B cell (primary cell): Measurements from ENCODE around the gene FRMD3. TPM values are rescaled to one million over a fixed set of nuclear protein-coding genes. Genes with fewer than 3 reads are reported as not detected.

Source experiments
- ATAC-seq: fragments of 200-7000 bp; cut with Tn5 transposase; one replicate; pipeline ENCODE4 v1.10.0; 2021; ENCODE audit warnings: low read depth, mild to moderate bottlenecking, moderate number of reproducible peaks, moderate library complexity
- CTCF ChIA-PET: fragments of 350-600 bp; sonication (Branson Sonifier 250); formaldehyde crosslinking; loops from one replicate; lab custom pipeline; 2021; ENCODE audit warnings: antibody characterized with exemption, inconsistent platforms; lab: Charles Lee
- POLR2A ChIA-PET: fragments of 350-600 bp; sonication (Branson Sonifier 250); formaldehyde crosslinking; loops from one replicate; lab custom pipeline; 2021; ENCODE audit warnings: antibody characterized with exemption; lab: Charles Lee
- DNase-seq: peaks from one replicate; pipeline ENCODE4 v3.0.0; 2013
- H2AFZ ChIP-seq: 2 replicates; pipeline ENCODE4 v1.6.1; 2012; ENCODE audit warnings: mild to moderate bottlenecking, low read depth, low read length; ENCODE audit not compliant: insufficient read depth, poor library complexity, severe bottlenecking
- H3K27ac ChIP-seq, 2 donors: 1 replicate in 1 of 2; 2 replicates in 1 of 2; pipeline ENCODE4 v1.5.1; 2012 to 2013; ENCODE audit warnings: low read length in 2 of 2, mild to moderate bottlenecking in 2 of 2, moderate library complexity in 1 of 2
- H3K27me3 ChIP-seq, 4 experiments: fragments of 200-600 bp in 1 of 4; sonication (generic) in 1 of 4; replicated peaks in 1 of 4; 1 replicate in 2 of 4; 2 replicates in 2 of 4; pipeline versions ENCODE4 v1.6.1 to v1.7.0; 2013 to 2016; ENCODE audit warnings: low read length in 3 of 4, mild to moderate bottlenecking in 2 of 4, mixed read lengths in 1 of 4, moderate library complexity in 1 of 4; ENCODE audit not compliant: insufficient read depth in 4 of 4, control insufficient read depth in 3 of 4; ENCODE audit errors: control extremely low read depth in 1 of 4
- H3K36me3 ChIP-seq, 2 experiments: replicated peaks in 1 of 2; 1 replicate in 1 of 2; 2 replicates in 1 of 2; pipeline versions ENCODE4 v1.6.1 to v1.7.1; 2013; ENCODE audit warnings: low read length in 1 of 2; ENCODE audit not compliant: insufficient read depth in 2 of 2, control insufficient read depth in 1 of 2; ENCODE audit errors: control extremely low read depth in 1 of 2, extremely low read depth in 1 of 2
- H3K4me1 ChIP-seq, 2 donors: fragments of 200-600 bp in 1 of 2; sonication (generic) in 1 of 2; 1 replicate in 1 of 2; 2 replicates in 1 of 2; pipeline versions ENCODE4 v1.5.1 to v1.6.1; 2013 to 2017; ENCODE audit warnings: low read length in 2 of 2; ENCODE audit not compliant: control insufficient read depth in 2 of 2, insufficient read depth in 2 of 2
- H3K4me2 ChIP-seq: replicated peaks from 2 replicates; pipeline ENCODE3; 2012; ENCODE audit warnings: mild to moderate bottlenecking, low read depth, low read length; ENCODE audit not compliant: poor library complexity, severe bottlenecking
- H3K4me3 ChIP-seq, 5 experiments: fragments of 200-600 bp in 1 of 5; sonication (generic) in 1 of 5; 1 replicate in 3 of 5; 2 replicates in 2 of 5; pipeline versions ENCODE4 v1.5.1 to v1.7.0; 2011 to 2016; ENCODE audit warnings: low read length in 4 of 5, mild to moderate bottlenecking in 4 of 5, low read depth in 2 of 5, control low read depth in 1 of 5, moderate library complexity in 1 of 5; ENCODE audit not compliant: insufficient read depth in 1 of 5; ENCODE audit errors: control extremely low read depth in 1 of 5, extremely low read depth in 1 of 5
- H3K79me2 ChIP-seq: fragments of 200-600 bp; sonication (generic); one replicate; pipeline ENCODE4 v1.6.0; 2016; ENCODE audit warnings: low read length; ENCODE audit not compliant: control insufficient read depth, insufficient read depth
- H3K9ac ChIP-seq: fragments of 200-600 bp; sonication (generic); 2 replicates; pipeline ENCODE4 v1.6.1; 2017; ENCODE audit warnings: mild to moderate bottlenecking, low read length, moderate library complexity
- H3K9me3 ChIP-seq, 3 donors: one replicate each; pipeline versions ENCODE4 v1.6.1 to v1.7.1; 2013; ENCODE audit warnings: low read length in 2 of 3; ENCODE audit not compliant: control insufficient read depth in 2 of 3, insufficient read depth in 1 of 3; ENCODE audit errors: control extremely low read depth in 1 of 3
- H4K20me1 ChIP-seq: 2 replicates; pipeline ENCODE4 v1.6.0; 2012; ENCODE audit warnings: mild to moderate bottlenecking, low read length; ENCODE audit not compliant: insufficient read depth, control insufficient read depth, poor library complexity, severe bottlenecking
- H3K27ac Mint-ChIP-seq: one replicate; pipeline ENCODE4 v1.8.0; 2021; ENCODE audit warnings: mixed read lengths
- H3K27me3 Mint-ChIP-seq: one replicate; pipeline ENCODE4 v1.8.0; 2021; ENCODE audit warnings: mixed read lengths
- H3K4me1 Mint-ChIP-seq: one replicate; pipeline ENCODE4 v1.8.0; 2021; ENCODE audit warnings: mixed read lengths
- H3K4me3 Mint-ChIP-seq: one replicate; pipeline ENCODE4 v1.8.0; 2021; ENCODE audit warnings: mixed read lengths
- H3K9me3 Mint-ChIP-seq: one replicate; pipeline ENCODE4 v1.8.0; 2022; ENCODE audit warnings: mixed read lengths; ENCODE audit not compliant: insufficient read depth
- EZH2 ChIP-seq: IDR thresholded peaks from 2 replicates; pipeline ENCODE4 v1.6.1; 2012; ENCODE audit warnings: borderline replicate concordance, low read depth, mild to moderate bottlenecking, moderate library complexity, low read length; ENCODE audit not compliant: insufficient read depth, poor library complexity, severe bottlenecking
- WGBS: methylation state at CpG from one replicate; pipeline ENCODE4 v1.1.5; 2013; ENCODE audit warnings: missing lambda C conversion rate; ENCODE audit not compliant: insufficient coverage; 5-methylcytosine and 5-hydroxymethylcytosine counted together
- intact Hi-C: fragments of 100-400 bp; cut with micrococcal nuclease; formaldehyde crosslinking; loops from one replicate; pipeline ENCODE4 v1.10.0; 2022
- polyA plus RNA-seq: library from polyadenylated mRNA; depleted of rRNA; stranded (reverse); fragments of >200 nt; gene quantifications from 2 replicates; pipeline ENCODE4 v1.2.3, GENCODE V29; 2012
- total RNA-seq, 2 donors: library from RNA; stranded (reverse); fragments of 120-200 nt in 1 of 2; gene quantifications; 1 replicate in 1 of 2; 2 replicates in 1 of 2; pipeline versions ENCODE4 v1.2.3 to v1.2.4, GENCODE V29; 2013 to 2022
- TF ChIP-seq, protein P1 (sequence below): fragments of 200-600 bp; IDR thresholded peaks from one replicate; pipeline ENCODE4 v1.8.0; 2022; ENCODE audit warnings: antibody characterized with exemption, mild to moderate bottlenecking

The FRMD3 gene
- total and polyA plus RNA-seq, 2 donors (not counting 1 experiment from before 2014, with no cell fraction given): 0.37 to 0.49 TPM

DNA sequence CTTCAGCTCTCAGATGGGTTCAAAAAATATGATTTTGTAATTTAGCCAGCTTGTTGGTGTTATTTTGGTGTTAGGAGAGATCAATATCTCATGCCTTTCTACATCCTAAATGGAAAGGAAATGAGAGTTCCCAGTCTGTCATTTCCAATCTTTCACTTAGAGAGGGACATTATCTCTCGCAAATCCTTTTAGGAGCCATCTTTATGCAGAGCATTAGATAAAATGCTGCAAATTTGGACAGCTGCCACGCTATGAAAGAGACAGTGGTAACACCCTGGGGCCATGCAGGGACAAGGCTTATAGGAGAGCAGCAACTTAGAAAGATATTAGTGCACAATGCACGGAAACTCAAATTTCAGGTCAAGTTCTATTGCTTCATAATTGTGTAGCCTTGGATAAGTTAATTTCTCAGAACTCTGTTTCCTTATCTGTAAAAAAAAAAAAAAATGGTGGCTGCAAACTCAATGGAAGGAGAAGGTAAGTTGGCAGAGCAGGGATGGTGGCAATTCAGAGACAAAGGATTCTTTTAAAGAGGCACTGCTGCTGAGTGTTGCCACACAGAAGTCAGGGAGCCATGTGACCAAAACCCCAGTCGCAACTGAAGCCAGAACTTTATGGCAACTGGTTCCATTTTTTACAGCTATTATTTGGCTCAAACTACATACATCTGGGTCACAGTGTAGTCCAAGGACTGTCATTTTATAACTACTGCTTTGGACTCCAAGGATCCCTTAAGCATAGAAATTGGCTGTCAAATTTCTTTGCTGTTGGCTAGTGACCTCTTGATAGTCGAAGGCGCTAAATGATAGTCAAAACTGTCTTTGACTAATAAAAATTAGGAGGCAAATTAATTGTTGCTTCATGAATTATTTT lies 210.2 kb downstream of the FRMD3 start:
- no peaks in the 10 kb centered on the region for H3K4me1 Mint-ChIP-seq
- no peaks in the 10 kb centered on the region for H3K79me2 ChIP-seq
- no peak overlapping the region for H3K4me3 Mint-ChIP-seq
- POLR2A ChIA-PET: no interaction called here
- H3K4me3 ChIP-seq: no peak overlapping the region
- no peaks in the 10 kb centered on the region for H3K36me3 ChIP-seq
- WGBS: 68% methylated on average over 4 of the region's 6 CpGs
- H3K9ac ChIP-seq: no peak overlapping the region
- CTCF ChIA-PET: no interaction called here
- DNase-seq (no peak), ATAC-seq (no peak)
- H3K9me3 ChIP-seq: peaks cover 0 to 3% (median 0%) of the 10 kb centered on the region in 3 donors
- no peaks in the 10 kb centered on the region for H4K20me1 ChIP-seq
- H3K4me2 ChIP-seq: no peak overlapping the region
- H3K27ac ChIP-seq: no peak overlapping the region
- TF ChIP-seq EZH2: no peak
- TF ChIP-seq, protein P1, sequence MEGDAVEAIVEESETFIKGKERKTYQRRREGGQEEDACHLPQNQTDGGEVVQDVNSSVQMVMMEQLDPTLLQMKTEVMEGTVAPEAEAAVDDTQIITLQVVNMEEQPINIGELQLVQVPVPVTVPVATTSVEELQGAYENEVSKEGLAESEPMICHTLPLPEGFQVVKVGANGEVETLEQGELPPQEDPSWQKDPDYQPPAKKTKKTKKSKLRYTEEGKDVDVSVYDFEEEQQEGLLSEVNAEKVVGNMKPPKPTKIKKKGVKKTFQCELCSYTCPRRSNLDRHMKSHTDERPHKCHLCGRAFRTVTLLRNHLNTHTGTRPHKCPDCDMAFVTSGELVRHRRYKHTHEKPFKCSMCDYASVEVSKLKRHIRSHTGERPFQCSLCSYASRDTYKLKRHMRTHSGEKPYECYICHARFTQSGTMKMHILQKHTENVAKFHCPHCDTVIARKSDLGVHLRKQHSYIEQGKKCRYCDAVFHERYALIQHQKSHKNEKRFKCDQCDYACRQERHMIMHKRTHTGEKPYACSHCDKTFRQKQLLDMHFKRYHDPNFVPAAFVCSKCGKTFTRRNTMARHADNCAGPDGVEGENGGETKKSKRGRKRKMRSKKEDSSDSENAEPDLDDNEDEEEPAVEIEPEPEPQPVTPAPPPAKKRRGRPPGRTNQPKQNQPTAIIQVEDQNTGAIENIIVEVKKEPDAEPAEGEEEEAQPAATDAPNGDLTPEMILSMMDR: no peak
- no peak overlapping the region for H3K27ac Mint-ChIP-seq
- no peak overlapping the region for H2AFZ ChIP-seq
- intact Hi-C loops: no loop called here
- no peaks in the 10 kb centered on the region for H3K4me1 ChIP-seq
- no peaks in the 10 kb centered on the region for H3K27me3 ChIP-seq
- H3K9me3 Mint-ChIP-seq: no peaks in the 10 kb centered on the region
- no peaks in the 10 kb centered on the region for H3K27me3 Mint-ChIP-seq

DNA sequence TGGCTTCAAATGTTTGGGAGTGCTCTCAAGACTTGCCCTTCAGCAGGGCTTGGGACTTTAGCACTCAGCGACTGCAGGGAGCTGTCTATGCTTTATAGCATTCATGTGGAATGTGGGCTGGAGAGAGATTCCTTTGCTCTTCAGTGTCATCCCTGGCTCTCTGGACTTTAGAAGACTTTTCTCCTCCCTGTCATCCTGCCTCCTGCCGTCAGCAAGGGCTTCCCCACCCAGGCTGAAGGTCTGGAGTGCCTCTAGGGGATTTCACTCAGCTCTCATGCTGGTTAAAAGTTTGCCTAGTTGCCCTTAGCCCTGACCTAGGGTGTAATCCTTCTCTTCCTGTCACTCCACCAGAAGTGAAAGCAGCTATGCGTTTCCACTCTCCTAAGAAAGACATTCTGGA lies 210.9 kb downstream of the FRMD3 start:
- H3K36me3 ChIP-seq: no peaks in the 10 kb centered on the region
- Mint-ChIP-seq H3K4me1 (no peaks in the 10 kb centered on the region), H3K27me3 (no peaks in the 10 kb centered on the region), H3K9me3 (no peaks in the 10 kb centered on the region), H3K27ac (no peak overlapping the region), H3K4me3 (no peak overlapping the region)
- no peak overlapping the region for H3K4me3 ChIP-seq
- H3K4me2 ChIP-seq: no peak overlapping the region
- ChIA-PET POLR2A (no interaction called here), CTCF (no interaction called here)
- ATAC-seq (no peak), DNase-seq (no peak)
- TF ChIP-seq, protein P1: no peak
- no peak for TF ChIP-seq EZH2
- no peak overlapping the region for H3K27ac ChIP-seq
- no peak overlapping the region for H3K9ac ChIP-seq
- 63% methylated on average over 1 of the region's 3 CpGs for WGBS
- no peak overlapping the region for H2AFZ ChIP-seq
- intact Hi-C loops: no loop called here
- no peaks in the 10 kb centered on the region for H3K4me1 ChIP-seq
- H3K79me2 ChIP-seq: no peaks in the 10 kb centered on the region
- peaks cover 0 to 3% (median 0%) of the 10 kb centered on the region in 3 donors for H3K9me3 ChIP-seq
- no peaks in the 10 kb centered on the region for H3K27me3 ChIP-seq
- no peaks in the 10 kb centered on the region for H4K20me1 ChIP-seq
